GM21367 (cell line): ENCODE data around the gene AFAP1.

Experiments
- ATAC-seq: cut with Tn5 transposase; IDR thresholded peaks from one replicate; pipeline ENCODE4 v1.9.1; 2021; ENCODE audit not compliant: unreplicated experiment

AFAP1 gene

DNA sequence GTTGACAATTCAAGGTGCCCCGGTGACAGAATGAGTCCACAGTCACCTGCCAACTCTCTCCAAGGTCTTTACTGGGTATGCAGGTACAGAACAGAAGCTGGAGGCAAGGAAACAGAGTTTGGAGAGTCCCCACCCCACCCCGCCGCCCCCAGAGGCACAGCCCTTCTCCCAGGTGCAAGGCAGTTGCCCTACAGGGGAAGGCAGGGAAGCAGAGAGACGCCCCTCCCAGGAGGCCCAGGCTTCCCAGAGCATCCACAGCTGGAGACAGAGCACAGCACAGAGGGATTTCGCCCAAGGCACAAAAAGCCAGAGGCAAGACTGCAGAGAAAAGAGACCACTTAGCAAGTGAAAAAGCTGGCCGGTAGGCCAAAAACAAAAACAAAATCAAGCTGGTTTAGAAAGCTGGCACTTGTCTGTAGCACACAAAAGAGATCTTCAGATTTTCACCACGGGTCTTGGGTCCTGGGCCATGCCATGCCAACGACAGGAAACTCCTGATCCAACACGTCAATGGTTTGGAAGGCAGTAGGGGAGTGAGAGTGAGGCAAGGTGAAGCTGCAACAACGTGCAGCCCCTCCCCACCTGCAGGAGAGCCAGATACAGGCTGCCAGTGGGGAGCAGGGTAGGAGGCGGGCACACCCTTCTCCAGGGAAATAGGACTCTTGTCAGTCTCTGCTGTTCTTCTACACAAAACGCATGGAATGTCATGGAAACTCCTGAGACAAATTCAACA is 113.3 kb downstream of the AFAP1 start:
- no peak for ATAC-seq

DNA sequence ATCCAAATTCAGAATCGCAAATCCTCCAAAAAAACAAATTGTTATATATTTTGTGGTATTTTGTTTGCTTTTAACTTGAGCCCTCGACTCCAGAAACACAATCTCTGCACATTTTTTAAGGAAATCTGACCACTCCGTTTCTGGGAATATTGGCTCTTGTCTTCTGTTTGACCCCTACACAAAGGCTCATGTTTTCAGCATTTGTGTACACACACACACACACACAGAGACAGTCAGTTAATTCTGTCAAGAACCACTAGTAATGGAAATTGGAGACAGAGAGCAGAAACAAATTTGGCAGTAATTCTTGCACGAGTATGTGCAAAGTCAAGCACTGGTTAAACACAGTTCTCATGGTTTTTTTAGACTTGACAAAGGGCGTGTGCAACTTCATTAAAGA is 115.4 kb downstream of the AFAP1 start:
- ATAC-seq: no peak

- ATAC-seq: no peak
Measured at GRCh38 chr4:7823416-7823824, 116.2 kb downstream of the AFAP1 start.

- ATAC-seq: no peak
Measured at GRCh38 chr4:7822877-7823276, 116.8 kb downstream of the AFAP1 start.

DNA sequence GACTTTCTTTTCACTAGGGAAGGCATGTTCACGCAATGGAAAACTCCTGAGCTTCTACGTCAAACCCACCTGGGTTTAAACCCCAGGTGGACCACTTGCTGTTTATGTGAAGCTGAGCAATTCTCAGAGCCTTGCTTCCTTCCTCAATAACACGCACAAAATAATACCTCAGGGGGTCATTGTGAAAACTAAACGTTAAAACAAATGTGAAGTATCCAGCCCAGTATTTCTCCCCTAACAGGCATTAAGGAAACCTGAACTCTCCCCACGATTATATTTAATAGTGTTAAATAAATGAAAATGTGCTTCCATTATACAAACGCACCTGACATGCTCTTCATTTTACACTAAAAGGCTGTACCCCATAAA is 117.5 kb downstream of the AFAP1 start:
- ATAC-seq: no peak

GRCh38 chr4:7821245-7822136 is 118.2 kb downstream of the AFAP1 start:
- no peak for ATAC-seq

DNA sequence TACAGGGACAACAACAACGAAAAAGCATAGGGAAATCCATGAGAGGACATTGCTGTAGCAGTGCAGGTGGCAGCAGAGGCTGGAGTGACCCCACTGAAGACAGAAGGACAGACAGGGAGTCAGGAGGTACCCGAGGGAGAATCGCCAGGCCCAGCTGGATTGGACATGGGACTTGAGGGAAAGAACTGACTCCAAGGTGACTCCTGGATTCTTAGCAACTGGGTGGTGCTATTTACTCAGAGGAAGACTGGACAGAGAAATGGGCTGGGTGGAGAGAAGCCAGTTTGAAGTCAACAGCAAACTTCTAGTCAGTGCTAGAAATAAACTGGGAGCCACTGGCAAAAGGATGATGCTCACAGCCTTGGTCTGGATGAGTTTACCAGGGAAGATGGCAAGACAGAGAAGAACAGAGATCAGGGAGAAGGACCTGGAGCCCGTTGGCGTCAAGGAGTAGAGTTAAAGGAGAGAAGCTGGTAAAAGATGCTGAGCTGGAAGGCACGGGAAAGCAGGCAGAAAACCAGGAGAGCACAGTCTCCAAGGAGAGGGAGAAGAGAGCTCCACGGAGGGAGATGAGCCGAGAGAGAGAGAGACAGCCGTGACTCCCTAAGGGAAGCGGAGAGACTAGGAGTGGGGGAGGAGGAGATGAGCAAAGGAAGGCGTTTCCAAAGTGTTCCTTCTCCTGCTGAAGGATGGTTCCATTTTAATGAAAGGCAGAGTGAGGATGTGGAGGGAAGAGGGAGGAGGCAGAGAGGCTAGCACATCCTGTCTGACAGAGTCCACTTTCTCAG is 119.4 kb downstream of the AFAP1 start:
- ATAC-seq: no peak

- no peak for ATAC-seq
Measured at GRCh38 chr4:7819446-7819845, 120.2 kb downstream of the AFAP1 start.

DNA sequence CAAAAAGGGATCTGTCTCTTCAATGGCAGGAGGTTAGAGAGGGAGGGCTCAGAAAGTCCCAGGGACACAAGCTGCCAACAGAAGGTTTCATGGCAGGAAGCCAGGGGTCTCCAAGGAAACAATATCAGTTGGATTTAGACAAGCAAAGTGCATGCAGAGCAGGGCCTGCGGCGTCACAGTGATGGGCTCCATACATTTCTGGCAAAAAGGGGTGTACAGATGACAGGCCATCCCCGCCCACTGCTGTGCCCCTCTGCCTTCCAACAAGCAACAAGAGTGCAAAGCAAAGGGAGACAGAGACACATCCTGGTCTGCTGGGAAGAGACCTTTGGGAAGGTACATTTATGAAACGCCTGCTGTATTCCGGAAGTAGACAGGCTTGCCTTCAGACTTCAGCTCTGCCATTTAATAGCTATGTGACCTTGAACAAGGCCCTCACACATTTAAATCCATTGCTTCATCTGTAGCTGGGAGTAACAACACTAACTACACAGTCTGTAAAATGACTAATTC is 121.2 kb downstream of the AFAP1 start:
- ATAC-seq: no peak

- no peak for ATAC-seq
Measured at GRCh38 chr4:7817877-7818398, 121.7 kb downstream of the AFAP1 start.

DNA sequence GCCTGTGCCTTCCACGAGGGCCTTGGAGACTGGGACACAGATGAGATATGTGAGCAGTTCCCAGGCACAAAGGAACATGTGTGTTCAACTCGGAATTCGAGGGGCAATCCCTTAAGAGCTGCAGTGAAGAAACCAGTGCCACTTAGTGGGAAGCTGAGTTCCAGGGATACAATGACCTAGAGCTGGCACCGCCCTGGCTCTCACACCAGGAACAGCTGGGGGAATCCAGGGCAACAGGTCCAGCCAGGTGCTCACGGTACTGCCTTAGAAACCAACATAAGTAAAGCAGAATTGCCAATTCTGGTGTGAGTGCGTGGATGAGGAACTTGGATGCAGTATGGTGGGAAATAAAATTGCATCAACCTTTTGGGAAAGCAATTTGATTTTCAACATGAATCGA is 122.9 kb downstream of the AFAP1 start:
- no peak for ATAC-seq

- no peak for ATAC-seq
Measured at GRCh38 chr4:7815981-7816380, 123.7 kb downstream of the AFAP1 start.

GRCh38 chr4:7815562-7815961 is 124.1 kb downstream of the AFAP1 start:
- no peak for ATAC-seq

DNA sequence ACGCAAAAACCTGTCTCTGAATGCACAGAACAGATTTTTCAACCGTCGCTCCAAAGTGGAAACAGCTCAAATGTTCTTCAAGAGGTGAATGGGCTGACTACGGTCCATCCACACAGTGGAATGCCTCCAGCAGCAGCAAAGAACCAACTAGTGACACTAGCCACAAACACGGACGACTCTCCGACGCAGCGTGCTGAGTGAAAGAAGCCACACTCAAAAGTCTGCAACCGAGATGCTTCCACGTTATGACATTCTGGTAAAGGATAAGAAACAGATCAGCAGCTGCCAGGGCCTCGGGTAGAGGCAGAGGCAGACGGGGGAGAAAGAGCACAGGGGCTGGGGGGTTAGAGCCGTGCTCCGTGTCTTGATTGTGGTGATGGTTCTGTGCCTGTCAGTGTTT is 125.2 kb downstream of the AFAP1 start:
- ATAC-seq: no peak

DNA sequence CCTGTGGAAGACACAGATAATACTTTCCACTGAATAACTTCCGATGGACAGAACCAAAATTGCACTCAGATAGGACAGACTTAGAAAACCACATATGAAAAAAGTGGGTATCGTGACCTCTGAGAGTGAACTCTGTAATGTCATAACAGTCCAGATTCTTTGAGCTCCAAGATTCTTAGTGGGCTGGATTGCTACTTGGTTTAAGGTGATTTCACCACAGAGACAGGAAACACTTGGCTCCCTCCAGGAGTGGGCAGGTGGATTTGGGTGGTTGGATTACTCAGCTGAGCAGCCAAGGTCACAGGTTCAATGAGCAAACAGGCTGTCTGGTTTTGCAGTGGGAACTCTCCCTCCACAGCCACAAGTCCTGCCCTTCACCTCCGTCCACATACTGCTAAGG is 126.0 kb downstream of the AFAP1 start:
- no peak for ATAC-seq

DNA sequence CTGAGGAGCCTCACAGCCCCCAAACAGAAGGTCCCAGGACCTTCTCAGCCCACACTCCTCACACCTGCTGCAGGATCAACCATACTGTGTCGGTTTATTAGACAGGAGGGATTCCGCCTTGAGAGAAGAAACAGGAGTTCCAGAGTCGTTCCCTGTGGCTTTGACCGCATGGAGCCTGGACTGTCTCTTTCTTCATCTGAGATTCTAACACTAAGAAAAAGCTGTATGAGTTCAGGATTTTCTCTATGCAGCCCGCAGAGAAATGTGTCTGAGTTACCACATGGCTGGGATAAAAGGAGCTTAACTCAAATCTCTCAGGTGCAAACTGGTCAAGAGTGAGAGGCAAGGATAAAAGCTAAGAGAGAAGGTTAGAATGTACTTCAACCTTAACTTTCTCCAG is 126.7 kb downstream of the AFAP1 start:
- ATAC-seq: no peak

DNA sequence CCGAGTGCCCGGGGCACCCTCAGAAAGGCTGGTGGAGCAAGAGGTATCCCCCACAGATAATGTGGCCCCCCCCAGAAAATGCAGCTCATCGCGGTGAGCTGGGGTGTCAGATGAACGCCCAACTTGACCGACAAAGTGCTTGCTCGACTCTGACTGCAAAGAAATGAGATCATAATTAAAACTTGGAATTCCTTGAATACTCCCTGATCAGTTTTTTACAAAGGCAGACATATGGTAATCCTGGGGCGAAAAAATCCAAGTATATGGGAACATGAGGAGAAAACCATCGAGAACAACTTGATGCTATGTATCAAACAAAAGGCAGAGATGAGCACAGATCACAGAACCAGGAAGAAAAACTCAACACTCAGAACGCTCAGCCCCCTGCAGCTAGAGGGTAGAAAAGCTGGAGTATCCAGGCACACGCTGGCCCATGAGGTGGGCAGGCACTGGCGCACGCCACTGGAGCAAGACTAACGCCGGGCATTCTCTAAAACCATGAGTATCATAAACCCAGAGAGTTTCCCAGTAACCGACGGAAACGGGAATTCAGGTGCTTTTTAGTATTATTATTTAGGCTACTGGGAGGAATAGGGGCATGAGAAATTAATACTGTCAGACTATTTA is 127.3 kb downstream of the AFAP1 start:
- no peak for ATAC-seq

DNA sequence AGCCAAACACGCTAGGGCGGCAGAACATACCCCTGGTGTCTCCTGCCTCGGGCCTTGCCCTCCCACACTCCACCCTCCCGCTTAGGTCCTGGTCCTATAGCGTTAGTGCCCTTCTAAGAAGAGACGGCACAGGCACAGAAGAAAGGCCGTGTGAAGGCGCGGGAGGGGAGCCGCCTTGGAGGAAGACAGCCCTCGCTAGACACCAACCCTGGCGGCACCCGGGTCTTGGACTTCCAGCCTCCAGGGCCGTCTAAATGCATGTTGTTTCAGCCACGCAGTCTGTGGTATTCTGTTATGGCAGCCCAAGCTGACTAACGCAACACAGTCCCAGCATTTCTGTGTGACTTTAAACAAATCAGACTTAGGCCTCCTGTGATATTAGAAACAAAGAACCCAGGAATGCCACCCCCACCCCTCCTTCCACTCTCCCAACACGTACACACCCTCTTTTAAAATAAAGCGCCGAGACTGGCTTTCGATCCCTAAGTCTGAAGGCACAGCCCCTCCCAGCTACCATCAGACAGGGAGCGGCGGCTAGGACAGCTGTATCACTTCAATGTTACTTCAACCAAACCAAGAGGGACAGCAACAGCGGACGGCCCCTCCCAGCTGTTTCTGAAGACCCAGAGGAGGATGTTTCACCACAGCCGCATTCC is 128.0 kb downstream of the AFAP1 start:
- no peak for ATAC-seq

GRCh38 chr4:7810783-7811535 is 128.7 kb downstream of the AFAP1 start:
- no peak for ATAC-seq
